Body of pancreas (tissue), 4 donors: ENCODE measurements around the gene SPP1.

Source experiments
- POLR2A ChIP-seq, 3 donors: fragments of 450-650 bp; IDR thresholded peaks; one replicate each; pipeline ENCODE4 v1.6.1; 2016; ENCODE audit warnings: antibody characterized with exemption in 3 of 3, mild to moderate bottlenecking in 2 of 3
- TF ChIP-seq, protein P1 (sequence below), 7 experiments: fragments of 450-650 bp in 4 of 7; fragments of 200-600 bp in 3 of 7; sonication (generic) in 3 of 7; IDR thresholded peaks; one replicate each; pipeline ENCODE4 v1.5.1; 2016 to 2019; ENCODE audit warnings: antibody characterized with exemption in 7 of 7

DNA sequence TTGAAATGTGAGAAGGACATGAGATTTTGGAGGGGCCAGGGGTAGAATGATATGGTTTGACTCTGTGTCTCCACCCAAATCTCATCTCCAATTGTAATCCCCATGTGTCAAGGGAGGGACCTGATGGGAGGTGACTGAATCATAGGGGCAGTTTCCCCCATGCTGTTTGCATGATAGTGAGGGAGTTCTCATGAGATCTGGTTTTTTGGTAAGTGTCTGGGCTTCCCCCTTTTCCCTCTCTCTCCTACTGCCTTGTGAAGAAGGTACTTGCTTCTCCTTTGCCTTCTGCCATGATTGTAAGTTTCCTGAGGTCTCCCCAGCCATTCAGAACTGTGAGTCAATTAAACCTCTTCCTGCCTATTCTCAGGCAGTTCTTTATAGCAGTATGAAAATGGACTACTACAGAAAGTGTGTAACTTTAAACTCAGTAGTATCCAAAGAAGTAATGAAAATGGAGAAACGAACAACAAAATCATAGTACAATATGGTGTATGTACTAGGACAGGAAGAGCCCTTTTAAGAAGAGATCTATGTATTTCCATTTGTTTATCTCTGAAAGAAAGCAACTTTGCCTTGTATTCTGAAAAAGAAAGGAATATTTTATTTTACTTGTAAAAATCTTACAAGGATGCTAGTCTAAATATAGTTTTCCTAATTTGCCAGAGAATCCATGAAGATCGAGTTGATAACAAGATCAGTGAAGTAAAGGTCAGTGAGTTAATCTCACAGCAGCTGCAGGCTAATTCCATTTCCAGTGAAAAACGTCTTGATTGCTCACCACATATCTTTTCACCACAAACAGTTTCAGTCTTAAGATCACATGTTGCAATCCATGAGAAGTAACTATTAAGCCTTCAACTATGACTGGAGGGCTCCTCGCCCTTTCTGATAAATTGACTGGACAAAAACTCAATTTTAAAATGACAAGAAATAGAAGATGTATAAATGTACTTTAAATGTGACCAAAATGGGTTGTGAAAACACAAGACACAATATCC is 52.4 kb downstream of the SPP1 start:
- TF ChIP-seq POLR2A (IDR thresholded peaks at IDR 0.05) = no peak
- TF ChIP-seq, protein P1, sequence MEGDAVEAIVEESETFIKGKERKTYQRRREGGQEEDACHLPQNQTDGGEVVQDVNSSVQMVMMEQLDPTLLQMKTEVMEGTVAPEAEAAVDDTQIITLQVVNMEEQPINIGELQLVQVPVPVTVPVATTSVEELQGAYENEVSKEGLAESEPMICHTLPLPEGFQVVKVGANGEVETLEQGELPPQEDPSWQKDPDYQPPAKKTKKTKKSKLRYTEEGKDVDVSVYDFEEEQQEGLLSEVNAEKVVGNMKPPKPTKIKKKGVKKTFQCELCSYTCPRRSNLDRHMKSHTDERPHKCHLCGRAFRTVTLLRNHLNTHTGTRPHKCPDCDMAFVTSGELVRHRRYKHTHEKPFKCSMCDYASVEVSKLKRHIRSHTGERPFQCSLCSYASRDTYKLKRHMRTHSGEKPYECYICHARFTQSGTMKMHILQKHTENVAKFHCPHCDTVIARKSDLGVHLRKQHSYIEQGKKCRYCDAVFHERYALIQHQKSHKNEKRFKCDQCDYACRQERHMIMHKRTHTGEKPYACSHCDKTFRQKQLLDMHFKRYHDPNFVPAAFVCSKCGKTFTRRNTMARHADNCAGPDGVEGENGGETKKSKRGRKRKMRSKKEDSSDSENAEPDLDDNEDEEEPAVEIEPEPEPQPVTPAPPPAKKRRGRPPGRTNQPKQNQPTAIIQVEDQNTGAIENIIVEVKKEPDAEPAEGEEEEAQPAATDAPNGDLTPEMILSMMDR (IDR thresholded peaks at IDR 0.05) = no peak
